Measurements from ENCODE around the gene RNF182.

Gene RNF182

GRCh38 chr6:13911337-13911736 lies 13.4 kb upstream of the RNF182 start:
- H3K4me3 Mint-ChIP-seq, result no peak overlapping the region
- no peaks in the 10 kb centered on the region for H3K4me1 Mint-ChIP-seq
- no peak for DNase-seq
- H3K9me3 Mint-ChIP-seq, result no peaks in the 10 kb centered on the region
- no peak for ATAC-seq
- H3K27ac Mint-ChIP-seq, result no peak overlapping the region
- peaks cover 43% of the 10 kb centered on the region for H3K27me3 Mint-ChIP-seq

GRCh38 chr6:13913226-13914001 lies 11.3 kb upstream of the RNF182 start:
- Mint-ChIP-seq H3K27me3 (peaks cover 47% of the 10 kb centered on the region), H3K4me1 (no peaks in the 10 kb centered on the region), H3K9me3 (no peaks in the 10 kb centered on the region), H3K4me3 (no peak overlapping the region), H3K27ac (no peak overlapping the region)
- ATAC-seq (no peak), DNase-seq (no peak)

GRCh38 chr6:13914351-13914750 lies 10.4 kb upstream of the RNF182 start:
- no peak overlapping the region for H3K27ac Mint-ChIP-seq
- DNase-seq, result no peak
- H3K9me3 Mint-ChIP-seq, result no peaks in the 10 kb centered on the region
- ATAC-seq, result no peak
- peaks cover 43% of the 10 kb centered on the region for H3K27me3 Mint-ChIP-seq
- H3K4me3 Mint-ChIP-seq, result no peak overlapping the region
- no peaks in the 10 kb centered on the region for H3K4me1 Mint-ChIP-seq

GRCh38 chr6:13915561-13916229 lies 9.1 kb upstream of the RNF182 start:
- no peak overlapping the region for H3K27ac Mint-ChIP-seq
- H3K4me1 Mint-ChIP-seq, result no peaks in the 10 kb centered on the region
- no peak overlapping the region for H3K4me3 Mint-ChIP-seq
- DNase-seq (no peak), ATAC-seq (no peak)
- H3K27me3 Mint-ChIP-seq, result peaks cover 33% of the 10 kb centered on the region
- no peaks in the 10 kb centered on the region for H3K9me3 Mint-ChIP-seq

- Mint-ChIP-seq H3K27ac (no peak overlapping the region), H3K27me3 (peaks cover 33% of the 10 kb centered on the region), H3K4me1 (no peaks in the 10 kb centered on the region), H3K9me3 (no peaks in the 10 kb centered on the region), H3K4me3 (no peak overlapping the region)
- DNase-seq (no peak), ATAC-seq (no peak)
Observed at GRCh38 chr6:13916230-13916944, 8.4 kb upstream of the RNF182 start.

- DNase-seq (no peak), ATAC-seq (no peak)
- no peaks in the 10 kb centered on the region for H3K4me1 Mint-ChIP-seq
- no peak overlapping the region for H3K27ac Mint-ChIP-seq
- H3K4me3 Mint-ChIP-seq, result no peak overlapping the region
- no peaks in the 10 kb centered on the region for H3K9me3 Mint-ChIP-seq
- peaks cover 33% of the 10 kb centered on the region for H3K27me3 Mint-ChIP-seq
Observed at GRCh38 chr6:13917141-13917540, 7.6 kb upstream of the RNF182 start.

- no peak overlapping the region for H3K27ac Mint-ChIP-seq
- ATAC-seq, result no peak
- H3K27me3 Mint-ChIP-seq, result peaks cover 35% of the 10 kb centered on the region
- no peak overlapping the region for H3K4me3 Mint-ChIP-seq
- no peaks in the 10 kb centered on the region for H3K9me3 Mint-ChIP-seq
- no peak for DNase-seq
- H3K4me1 Mint-ChIP-seq, result no peaks in the 10 kb centered on the region
Observed at GRCh38 chr6:13918686-13919250, 6.0 kb upstream of the RNF182 start.

- H3K4me1 Mint-ChIP-seq, result peaks cover 9% of the 10 kb centered on the region
- H3K9me3 Mint-ChIP-seq, result no peaks in the 10 kb centered on the region
- no peak overlapping the region for H3K27ac Mint-ChIP-seq
- no peak overlapping the region for H3K4me3 Mint-ChIP-seq
- DNase-seq, result no peak
- no peak for ATAC-seq
- peaks cover 41% of the 10 kb centered on the region for H3K27me3 Mint-ChIP-seq
Observed at GRCh38 chr6:13919861-13920260, 4.9 kb upstream of the RNF182 start.

GRCh38 chr6:13920552-13920951 lies 4.2 kb upstream of the RNF182 start:
- ATAC-seq (no peak), DNase-seq (no peak)
- peaks cover 41% of the 10 kb centered on the region for H3K27me3 Mint-ChIP-seq
- H3K27ac Mint-ChIP-seq, result no peak overlapping the region
- no peak overlapping the region for H3K4me3 Mint-ChIP-seq
- peaks cover 14% of the 10 kb centered on the region for H3K4me1 Mint-ChIP-seq
- no peaks in the 10 kb centered on the region for H3K9me3 Mint-ChIP-seq

GRCh38 chr6:13922750-13923149 lies 2.0 kb upstream of the RNF182 start:
- Mint-ChIP-seq H3K4me3 (no peak overlapping the region), H3K9me3 (no peaks in the 10 kb centered on the region), H3K4me1 (peaks cover 17% of the 10 kb centered on the region), H3K27ac (no peak overlapping the region), H3K27me3 (peaks cover 61% of the 10 kb centered on the region)
- ATAC-seq, result no peak
- DNase-seq, result no peak

GRCh38 chr6:13923527-13924145 lies 1.1 kb upstream of the RNF182 start:
- H3K4me3 Mint-ChIP-seq, result peak overlapping the region; percentile 76 to 82
- H3K27me3 Mint-ChIP-seq, result peaks cover 61% of the 10 kb centered on the region

GRCh38 chr6:13924146-13924948 lies 405 bp upstream of the RNF182 start:
- H3K27ac Mint-ChIP-seq, result peak overlapping the region in 1 of 2 donors; percentile 16
- peaks cover 67% of the 10 kb centered on the region for H3K27me3 Mint-ChIP-seq

More at GRCh38 chr6:13923527-13924145, 1.1 kb upstream of the RNF182 start:
- H3K9me3 Mint-ChIP-seq, result no peaks in the 10 kb centered on the region
- H3K27ac Mint-ChIP-seq, result no peak overlapping the region
- ATAC-seq (no peak), DNase-seq (no peak)
- H3K4me1 Mint-ChIP-seq, result peaks cover 17% of the 10 kb centered on the region

GRCh38 chr6:13926378-13926777 lies 1.6 kb downstream of the RNF182 start:
- Mint-ChIP-seq H3K4me3 (no peak overlapping the region), H3K27me3 (peaks cover 83% of the 10 kb centered on the region), H3K27ac (no peak overlapping the region), H3K4me1 (peaks cover 17% of the 10 kb centered on the region), H3K9me3 (no peaks in the 10 kb centered on the region)
- DNase-seq, result no peak
- ATAC-seq, result no peak

More at GRCh38 chr6:13924146-13924948, 405 bp upstream of the RNF182 start:
- peaks cover 17% of the 10 kb centered on the region for H3K4me1 Mint-ChIP-seq
- DNase-seq (peak; percentile 31 to 33), ATAC-seq (peak; percentile 64)
- H3K4me3 Mint-ChIP-seq, result peak overlapping the region; percentile 76 to 82
- H3K9me3 Mint-ChIP-seq, result no peaks in the 10 kb centered on the region

- Mint-ChIP-seq H3K4me3 (no peak overlapping the region), H3K27ac (no peak overlapping the region), H3K9me3 (no peaks in the 10 kb centered on the region), H3K4me1 (peaks cover 17% of the 10 kb centered on the region), H3K27me3 (peaks cover 87% of the 10 kb centered on the region)
- ATAC-seq (no peak), DNase-seq (no peak)
Observed at GRCh38 chr6:13927203-13927602, 2.5 kb downstream of the RNF182 start.

GRCh38 chr6:13929196-13929595 lies 4.4 kb downstream of the RNF182 start:
- Mint-ChIP-seq H3K27me3 (peaks cover 71% of the 10 kb centered on the region), H3K9me3 (no peaks in the 10 kb centered on the region), H3K4me3 (no peak overlapping the region), H3K27ac (no peak overlapping the region), H3K4me1 (peaks cover 13% of the 10 kb centered on the region)
- ATAC-seq (no peak), DNase-seq (no peak)

All from stimulated activated naive CD8-positive, alpha-beta T cell treated with anti-CD3 and anti-CD28 coated beads, Interleukin-15, amount 100 ng/mL, for 72 hours (primary cell).